ENCODE measurements around the gene FAHD2A.

DNA sequence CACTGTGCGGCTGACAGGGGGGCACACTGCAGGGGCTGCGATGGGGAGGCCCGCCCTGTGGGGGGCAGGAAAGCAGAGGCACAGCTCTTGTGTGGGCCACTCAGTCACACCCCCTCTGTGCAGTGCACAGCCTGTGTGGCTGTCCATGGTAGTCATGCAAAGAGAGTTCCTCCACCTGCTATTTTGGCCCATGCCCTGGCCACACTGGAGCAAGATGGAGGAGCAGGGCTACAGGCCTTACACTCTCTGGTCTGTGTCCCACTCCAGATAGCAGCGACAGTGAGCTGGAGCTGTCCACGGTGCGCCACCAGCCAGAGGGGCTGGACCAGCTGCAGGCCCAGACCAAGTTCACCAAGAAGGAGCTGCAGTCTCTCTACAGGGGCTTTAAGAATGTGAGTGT, 28.5 kb upstream of the FAHD2A start:
- TF ChIP-seq, protein P1, sequence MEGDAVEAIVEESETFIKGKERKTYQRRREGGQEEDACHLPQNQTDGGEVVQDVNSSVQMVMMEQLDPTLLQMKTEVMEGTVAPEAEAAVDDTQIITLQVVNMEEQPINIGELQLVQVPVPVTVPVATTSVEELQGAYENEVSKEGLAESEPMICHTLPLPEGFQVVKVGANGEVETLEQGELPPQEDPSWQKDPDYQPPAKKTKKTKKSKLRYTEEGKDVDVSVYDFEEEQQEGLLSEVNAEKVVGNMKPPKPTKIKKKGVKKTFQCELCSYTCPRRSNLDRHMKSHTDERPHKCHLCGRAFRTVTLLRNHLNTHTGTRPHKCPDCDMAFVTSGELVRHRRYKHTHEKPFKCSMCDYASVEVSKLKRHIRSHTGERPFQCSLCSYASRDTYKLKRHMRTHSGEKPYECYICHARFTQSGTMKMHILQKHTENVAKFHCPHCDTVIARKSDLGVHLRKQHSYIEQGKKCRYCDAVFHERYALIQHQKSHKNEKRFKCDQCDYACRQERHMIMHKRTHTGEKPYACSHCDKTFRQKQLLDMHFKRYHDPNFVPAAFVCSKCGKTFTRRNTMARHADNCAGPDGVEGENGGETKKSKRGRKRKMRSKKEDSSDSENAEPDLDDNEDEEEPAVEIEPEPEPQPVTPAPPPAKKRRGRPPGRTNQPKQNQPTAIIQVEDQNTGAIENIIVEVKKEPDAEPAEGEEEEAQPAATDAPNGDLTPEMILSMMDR (conservative IDR thresholded peaks at IDR 0.05; ENCODE audit: low read length): no peak
- TF ChIP-seq EZH2phosphoT487 (IDR thresholded peaks at IDR 0.05; ENCODE audit: borderline replicate concordance): no peak

Data from Loucy (cell line).